GM21717 (cell line): ENCODE data around the gene SAP30BP.

ENCODE experiments used
- ATAC-seq: cut with Tn5 transposase; IDR thresholded peaks from one replicate; pipeline ENCODE4 v1.9.1; 2021; ENCODE audit warnings: mild to moderate bottlenecking, moderate library complexity; ENCODE audit not compliant: unreplicated experiment

The SAP30BP gene

GRCh38 chr17:75666959-75667790, at the start of gene SAP30BP, which contains the start of gene RECQL5:
Gene SAP30BP, plus strand, starts transcription at chr17:75667338. Its CDS starts 35 bp downstream, at chr17:75667373.
Gene RECQL5, minus strand, starts transcription at chr17:75667154. Its CDS starts 597 bp downstream, at chr17:75666557.
- peak; percentile 60 for ATAC-seq

- ATAC-seq = no peak
These were observed 49.5 kb upstream of the SAP30BP start for GRCh38 chr17:75617675-75618074.

DNA sequence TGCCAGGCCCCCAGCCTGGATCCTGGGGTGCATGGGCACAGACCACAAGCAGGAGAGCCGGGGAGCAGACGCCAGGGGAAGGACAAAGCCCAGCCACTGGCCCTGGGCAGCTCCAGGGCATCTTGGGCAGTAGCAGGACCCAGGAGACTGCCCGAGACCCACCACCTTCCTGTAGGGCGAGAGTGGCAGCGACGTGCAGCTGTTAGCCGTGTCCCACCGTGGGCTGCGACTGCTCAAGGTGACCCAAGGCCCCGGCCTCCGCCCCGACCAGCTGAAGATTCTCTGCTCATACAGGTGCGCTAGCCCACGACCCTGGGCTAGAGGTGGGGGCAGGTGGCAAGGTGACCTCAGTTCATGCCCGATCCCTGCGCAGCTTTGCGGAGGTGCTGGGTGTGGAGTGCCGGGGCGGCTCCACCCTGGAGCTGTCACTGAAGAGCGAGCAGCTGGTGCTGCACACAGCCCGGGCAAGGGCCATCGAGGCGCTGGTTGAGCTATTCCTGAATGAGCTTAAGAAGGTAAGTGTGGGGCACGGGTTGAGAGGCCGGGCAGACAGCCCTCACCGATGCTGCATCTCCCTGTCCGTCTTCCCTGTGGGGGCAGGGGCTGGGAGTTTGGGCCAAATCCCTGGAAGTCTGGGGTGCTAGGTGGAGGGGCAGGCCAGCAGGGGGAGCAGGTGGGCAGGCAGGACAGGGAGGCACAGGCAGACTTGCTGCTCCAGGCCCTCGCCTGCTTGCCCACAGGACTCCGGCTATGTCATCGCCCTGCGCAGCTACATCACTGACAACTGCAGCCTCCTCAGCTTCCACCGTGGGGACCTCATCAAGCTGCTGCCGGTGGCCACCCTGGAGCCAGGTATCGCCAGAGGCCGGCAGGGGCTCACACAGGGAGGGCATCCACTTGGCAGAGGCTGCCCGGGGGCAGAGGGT, 47.4 kb upstream of the SAP30BP start:
- ATAC-seq = no peak

DNA sequence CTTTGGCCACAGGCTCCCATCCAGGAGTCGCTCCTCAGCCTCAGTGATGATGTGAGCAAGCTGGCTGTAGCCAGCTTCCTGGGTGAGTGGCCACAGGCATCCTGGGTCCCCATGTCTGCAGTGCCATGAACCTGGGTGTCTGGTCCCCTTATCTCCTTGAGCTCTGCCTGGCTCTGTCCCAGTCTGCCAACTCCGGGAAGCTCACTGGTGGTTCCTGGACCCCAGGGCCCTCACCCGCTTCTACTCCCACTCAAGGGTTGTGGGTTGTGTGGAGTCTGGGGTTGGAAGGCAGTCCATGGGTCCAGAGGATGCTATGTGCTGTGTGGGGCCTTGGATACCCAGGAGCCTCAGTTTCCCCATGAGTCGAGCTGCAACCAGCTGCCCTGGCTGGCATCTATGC, 45.6 kb upstream of the SAP30BP start:
- no peak for ATAC-seq

DNA sequence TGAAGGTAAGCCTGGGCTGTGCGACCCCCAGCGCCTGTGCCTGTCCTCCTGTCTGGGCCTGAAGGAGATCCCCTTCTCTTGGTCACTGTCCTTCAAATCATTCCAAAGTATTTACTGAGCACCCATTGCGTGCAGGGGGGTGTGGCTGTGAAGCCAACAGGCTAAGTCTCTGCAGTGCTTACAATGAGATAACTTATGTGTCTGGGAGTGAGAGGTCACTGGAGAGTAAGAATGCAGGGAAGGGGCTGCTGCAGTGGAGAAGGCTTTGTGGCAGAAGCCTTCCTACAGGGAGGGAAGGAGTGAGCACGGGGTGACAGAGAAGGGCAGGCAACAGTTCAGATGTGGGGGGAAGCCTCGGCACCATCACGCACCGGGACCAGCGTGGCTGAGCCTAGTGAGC, 45.1 kb upstream of the SAP30BP start:
- ATAC-seq = no peak

DNA sequence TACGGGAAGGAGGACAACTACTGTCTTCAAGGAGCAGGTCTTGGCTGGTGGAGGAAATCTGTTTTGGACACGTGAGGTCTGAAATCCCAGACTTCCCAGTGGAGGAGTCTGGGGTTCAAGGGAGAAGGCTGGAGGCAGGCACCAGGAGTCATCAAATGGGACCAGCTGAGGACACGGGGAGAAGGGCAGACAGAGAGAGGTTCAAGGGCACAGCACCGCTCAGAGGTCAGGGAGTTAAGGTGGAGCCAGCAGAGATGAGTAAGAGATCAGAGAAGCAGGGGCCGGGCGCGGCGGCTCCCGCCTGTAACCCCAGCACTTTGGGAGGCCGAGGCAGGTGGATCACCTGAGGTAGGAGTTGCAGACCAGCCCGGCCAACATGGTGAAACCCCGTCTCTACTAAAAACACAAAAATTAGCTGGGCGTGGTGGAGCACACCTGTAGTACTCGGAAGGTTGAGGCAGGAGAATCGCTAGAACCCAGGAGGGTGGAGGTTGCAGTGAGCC, 44.3 kb upstream of the SAP30BP start:
- no peak for ATAC-seq

- ATAC-seq = no peak
These were observed 43.8 kb upstream of the SAP30BP start for GRCh38 chr17:75623386-75623785.

DNA sequence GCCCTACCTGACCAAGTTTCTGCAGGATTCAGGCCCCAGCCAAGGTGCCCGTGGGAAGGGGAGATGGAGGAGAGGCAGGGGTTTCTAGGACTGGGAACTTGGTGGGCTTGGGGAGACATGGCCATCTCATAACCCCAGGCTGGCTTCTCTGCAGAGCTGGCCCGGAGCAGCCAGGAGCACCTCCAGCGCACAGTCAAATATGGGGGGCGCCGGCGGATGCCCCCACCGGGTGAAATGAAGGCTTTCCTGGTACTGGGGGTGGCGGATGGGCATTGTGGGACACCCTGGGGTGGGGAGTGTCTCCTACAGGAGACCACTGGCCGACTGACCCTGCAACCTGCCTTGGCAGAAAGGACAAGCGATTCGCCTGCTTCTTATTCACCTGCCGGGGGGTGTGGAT, 43.1 kb upstream of the SAP30BP start:
- no peak for ATAC-seq

DNA sequence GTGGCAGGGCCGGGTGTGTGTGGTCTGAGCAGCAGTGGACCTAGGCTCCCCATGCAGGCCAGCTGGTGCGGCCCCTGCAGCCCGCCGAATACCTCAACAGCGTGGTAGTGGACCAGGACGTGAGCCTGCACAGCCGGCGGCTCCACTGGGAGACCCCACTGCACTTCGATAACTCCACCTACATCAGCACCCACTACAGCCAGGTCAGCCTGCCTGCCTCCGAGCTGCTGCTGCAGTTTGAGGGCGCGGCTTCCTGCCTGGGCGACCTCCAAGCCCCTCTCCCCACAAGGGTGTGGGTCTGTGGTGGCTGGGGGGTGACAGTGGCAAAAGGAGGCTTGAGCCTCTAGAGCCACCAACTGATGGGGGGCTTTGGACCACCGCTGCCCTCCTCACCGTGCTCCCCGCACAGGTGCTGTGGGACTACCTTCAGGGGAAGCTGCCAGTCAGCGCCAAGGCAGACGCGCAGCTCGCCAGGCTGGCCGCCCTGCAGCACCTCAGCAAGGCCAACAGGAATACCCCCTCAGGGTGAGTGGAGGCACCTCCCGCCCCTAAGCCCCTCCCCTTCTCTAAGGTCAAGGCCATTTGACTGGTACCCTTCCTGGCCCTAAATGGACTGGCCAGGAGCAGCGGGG, 42.3 kb upstream of the SAP30BP start:
- no peak for ATAC-seq

DNA sequence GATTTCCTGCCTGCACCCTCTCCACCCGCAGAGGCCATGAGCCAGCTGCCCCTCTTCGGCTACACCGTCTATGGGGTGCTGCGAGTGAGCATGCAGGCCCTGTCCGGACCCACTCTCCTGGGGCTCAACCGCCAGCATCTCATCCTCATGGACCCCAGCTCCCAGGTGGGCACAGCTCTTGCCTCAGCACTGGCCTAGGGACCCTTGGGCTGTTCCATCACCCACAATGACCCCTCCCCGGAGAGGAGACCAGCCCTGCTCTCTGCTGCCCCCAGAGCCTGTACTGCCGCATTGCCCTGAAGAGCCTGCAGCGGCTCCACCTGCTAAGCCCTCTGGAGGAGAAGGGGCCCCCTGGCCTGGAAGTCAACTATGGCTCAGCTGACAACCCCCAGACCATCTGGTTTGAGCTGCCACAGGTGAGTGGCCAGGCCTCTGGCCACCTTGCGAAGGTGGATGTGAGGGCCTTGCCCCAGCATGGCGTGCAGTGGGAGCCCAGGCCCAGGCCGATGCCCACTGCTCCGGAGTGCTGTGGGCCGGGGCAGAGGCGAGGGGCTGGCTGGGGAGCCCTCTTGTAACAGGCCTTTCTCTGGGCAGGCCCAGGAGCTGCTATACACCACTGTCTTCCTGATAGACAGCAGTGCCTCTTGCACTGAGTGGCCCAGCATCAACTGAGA, 41.2 kb upstream of the SAP30BP start:
- no peak for ATAC-seq

DNA sequence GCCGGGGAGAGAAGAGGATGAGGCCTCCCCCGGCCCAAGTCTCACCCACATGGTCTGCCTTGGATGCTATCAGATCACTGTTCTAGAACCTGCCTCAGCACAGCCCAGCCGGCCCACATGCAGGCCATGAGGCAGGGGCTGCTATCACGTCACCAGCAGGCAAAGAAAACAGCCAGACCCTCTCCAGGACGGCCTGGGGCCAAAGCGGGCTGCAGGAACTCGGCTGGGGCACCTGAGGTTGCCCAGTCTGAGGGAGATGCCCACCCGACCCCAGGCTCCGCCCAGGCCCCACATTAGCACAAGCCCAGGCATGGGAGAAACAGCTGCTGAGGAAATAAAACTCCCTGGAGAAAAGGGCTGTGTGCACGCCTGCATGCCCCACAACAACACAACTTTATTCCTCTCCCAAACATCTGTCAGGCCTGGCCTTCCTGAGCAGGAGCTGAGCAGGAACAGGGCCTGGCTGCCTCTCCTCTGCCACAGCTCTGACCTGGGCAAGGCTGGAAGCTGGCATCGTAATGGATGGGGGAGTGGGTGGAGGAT, 40.6 kb upstream of the SAP30BP start:
- no peak for ATAC-seq

GRCh38 chr17:75627094-75627493, 40.0 kb upstream of the SAP30BP start:
- no peak for ATAC-seq

GRCh38 chr17:75628425-75628824, 38.7 kb upstream of the SAP30BP start:
- ATAC-seq = no peak

DNA sequence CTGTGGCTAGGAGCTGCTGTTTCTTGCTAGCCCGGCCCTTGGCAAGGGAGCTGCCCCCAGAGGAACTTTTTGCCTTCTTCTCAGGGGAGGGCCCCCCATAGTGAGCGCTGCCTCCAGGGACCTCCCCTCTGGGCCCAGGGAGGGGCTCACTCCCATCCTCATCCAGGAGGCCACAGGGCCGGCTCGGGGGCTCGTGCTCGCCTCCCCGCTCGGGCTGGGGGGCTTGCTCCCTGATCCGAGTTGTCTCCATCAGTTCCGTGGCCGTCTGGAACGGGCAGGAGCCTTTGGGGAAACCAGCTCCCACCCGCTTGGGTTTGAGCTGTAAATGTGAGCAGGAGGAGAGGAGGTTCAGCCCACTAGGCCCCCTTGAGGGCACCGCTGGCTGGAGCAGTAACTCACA, 38.0 kb upstream of the SAP30BP start:
- ATAC-seq = no peak

DNA sequence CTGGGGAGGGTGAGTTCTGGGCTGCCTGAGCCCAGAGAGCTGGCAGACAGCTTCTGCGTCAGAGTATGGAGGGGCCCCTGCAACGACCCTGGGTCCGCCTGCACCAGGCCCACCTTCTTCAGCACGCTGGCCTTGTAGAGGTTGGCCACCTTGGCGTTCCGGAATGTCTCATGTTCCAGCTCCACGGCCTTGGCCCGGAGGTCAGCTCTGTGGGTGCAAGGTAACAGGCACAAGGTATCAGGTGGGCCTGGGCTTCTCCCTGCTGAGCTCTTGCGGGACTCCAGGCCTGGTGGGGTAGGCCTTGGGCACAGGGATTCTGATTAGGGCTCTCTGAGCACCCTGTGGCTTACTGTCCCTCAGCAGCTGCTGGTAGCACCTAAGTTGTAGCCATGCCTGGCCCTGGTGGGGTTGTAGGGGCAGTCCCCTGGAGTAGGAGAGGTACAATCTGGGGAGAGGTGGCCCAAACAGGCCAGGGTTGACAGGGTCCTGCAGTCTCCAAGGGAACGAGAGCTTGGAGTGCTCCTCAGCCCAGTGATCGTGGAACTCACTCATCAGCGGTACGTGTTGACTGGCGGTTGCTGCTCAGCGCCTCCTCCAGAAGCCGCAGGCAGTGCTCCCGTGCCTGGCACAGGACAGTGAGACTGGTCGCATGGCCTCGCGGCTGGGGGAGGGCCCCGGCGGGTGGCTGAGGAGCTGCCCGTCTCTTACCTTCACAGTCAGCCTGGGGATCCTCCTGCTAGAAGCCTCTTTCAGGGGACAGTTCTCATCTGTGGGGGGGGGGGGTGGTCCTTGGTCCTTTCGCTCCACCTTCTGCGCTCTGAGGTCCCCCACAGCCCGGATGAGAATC, 36.8 kb upstream of the SAP30BP start:
- ATAC-seq = no peak

DNA sequence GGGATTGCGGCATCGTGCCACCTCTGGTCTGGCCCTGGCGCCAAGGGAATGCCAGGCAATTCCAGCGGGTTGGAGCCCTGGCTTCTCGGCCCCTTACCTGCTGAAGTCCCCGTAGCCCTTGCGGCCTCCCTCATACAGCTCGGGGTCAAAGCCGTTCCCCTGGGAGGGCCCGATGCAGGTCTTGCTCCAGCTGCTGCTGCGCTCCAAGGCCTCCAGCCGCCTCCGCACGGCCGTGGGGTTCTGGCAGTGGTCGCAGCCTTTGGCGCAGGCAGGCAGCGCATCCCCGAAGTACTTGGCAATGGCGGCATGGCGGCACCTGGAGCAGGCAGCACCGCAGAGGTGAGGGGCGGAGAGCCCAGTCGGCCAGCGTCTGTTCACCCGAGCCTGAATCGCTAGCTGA, 35.8 kb upstream of the SAP30BP start:
- ATAC-seq = no peak

DNA sequence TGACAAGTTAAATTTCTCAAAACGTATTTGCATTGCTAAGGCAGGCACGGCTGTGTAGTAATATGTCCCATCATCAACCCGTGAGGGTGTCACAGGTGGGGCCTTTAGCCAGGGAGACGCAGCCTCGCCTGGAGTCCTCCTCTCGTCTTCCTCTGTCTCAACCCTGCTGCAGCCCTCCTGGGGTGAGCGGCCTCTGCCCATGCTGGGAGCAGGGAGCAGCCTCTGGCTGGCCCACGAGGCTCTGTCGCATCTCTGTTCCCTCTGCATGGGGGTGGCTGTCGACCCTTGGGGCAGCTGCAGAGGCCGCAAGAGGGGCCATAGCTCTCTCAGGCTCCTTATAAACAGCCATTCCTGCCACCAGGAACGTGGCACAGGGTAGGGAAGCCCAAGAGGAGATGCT, 34.7 kb upstream of the SAP30BP start:
- no peak for ATAC-seq

DNA sequence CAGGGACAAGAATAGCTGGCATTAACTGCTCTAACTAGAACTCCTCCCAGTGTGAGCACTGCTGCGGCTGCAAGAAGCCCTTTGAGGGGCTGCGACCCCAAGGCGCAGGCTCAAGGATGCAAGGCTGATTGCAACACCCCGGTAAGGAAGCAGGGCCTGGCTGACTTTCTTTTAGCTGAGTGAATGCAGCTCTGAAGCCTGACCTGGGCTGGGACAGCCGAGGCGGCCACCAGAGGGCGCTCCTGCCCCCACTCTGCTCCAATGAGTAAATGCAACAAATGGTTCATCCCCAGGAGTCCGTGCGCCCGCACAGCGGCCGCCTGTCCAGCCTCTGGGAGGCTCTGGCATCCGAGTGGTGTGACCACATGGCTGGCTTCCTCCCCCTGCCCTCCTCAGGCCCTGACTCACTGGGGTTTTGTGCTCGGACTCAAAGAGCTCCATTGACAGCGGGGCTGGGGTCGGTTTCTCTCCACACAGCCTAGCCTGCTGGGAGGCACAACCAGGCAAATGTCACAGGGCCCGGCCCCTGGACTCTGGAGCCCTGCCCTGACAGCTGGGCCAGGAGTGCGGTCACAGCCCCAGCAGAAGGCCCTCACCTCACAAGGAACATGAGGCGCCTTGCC, 34.2 kb upstream of the SAP30BP start, which contains the start of gene SMIM5:
Gene SMIM5 (plus strand): TSS at position 572 of the 623 bp plus-strand sequence. CDS start 6,768 bp downstream, outside the sequence.
- ATAC-seq = no peak
